Measurements from ENCODE around the gene MRPS27.
A peak's percentile ranks its signal among the peaks of the same experiment; 100 is the strongest.

MRPS27 gene

GRCh38 chr5:72256536-72256935, 63.5 kb downstream of the MRPS27 start:
- no peak for DNase-seq (ENCODE audit: low spot score)

- DNase-seq (ENCODE audit: low spot score): no peak
Measured at GRCh38 chr5:72255670-72256069, 64.4 kb downstream of the MRPS27 start.

GRCh38 chr5:72255237-72255636, 64.8 kb downstream of the MRPS27 start:
- no peak for DNase-seq (ENCODE audit: low spot score)

GRCh38 chr5:72252574-72253155, 67.4 kb downstream of the MRPS27 start:
- no peak for DNase-seq (ENCODE audit: low spot score)

- no peak for DNase-seq (ENCODE audit: low spot score)
Measured at GRCh38 chr5:72252008-72252407, 68.0 kb downstream of the MRPS27 start.

GRCh38 chr5:72251386-72251785, 68.7 kb downstream of the MRPS27 start:
- no peak for DNase-seq (ENCODE audit: low spot score)

GRCh38 chr5:72248410-72248981, 71.5 kb downstream of the MRPS27 start:
- DNase-seq (ENCODE audit: low spot score): no peak

- DNase-seq (ENCODE audit: low spot score): no peak
Measured at GRCh38 chr5:72246954-72247442, 73.0 kb downstream of the MRPS27 start.

GRCh38 chr5:72245951-72246532, 74.0 kb downstream of the MRPS27 start:
- peak; percentile 37 for DNase-seq (ENCODE audit: low spot score)

- no peak for DNase-seq (ENCODE audit: low spot score)
Measured at GRCh38 chr5:72245546-72245945, 74.5 kb downstream of the MRPS27 start.

- peak; percentile 75 for DNase-seq (ENCODE audit: low spot score)
Measured at GRCh38 chr5:72244862-72245371, 75.1 kb downstream of the MRPS27 start.

- no peak for DNase-seq (ENCODE audit: low spot score)
Measured at GRCh38 chr5:72243706-72244105, 76.3 kb downstream of the MRPS27 start.

- DNase-seq (ENCODE audit: low spot score): no peak
Measured at GRCh38 chr5:72242796-72243475, 77.1 kb downstream of the MRPS27 start.

- no peak for DNase-seq (ENCODE audit: low spot score)
Measured at GRCh38 chr5:72241346-72242003, 78.6 kb downstream of the MRPS27 start.

GRCh38 chr5:72238712-72239445, 81.2 kb downstream of the MRPS27 start:
- no peak for DNase-seq (ENCODE audit: low spot score)

- no peak for DNase-seq (ENCODE audit: low spot score)
Measured at GRCh38 chr5:72237879-72238278, 82.2 kb downstream of the MRPS27 start.

- peak; percentile 62 for DNase-seq (ENCODE audit: low spot score)
Measured at GRCh38 chr5:72237415-72237814, 82.6 kb downstream of the MRPS27 start.

- DNase-seq (ENCODE audit: low spot score): no peak
Measured at GRCh38 chr5:72235725-72236124, 84.3 kb downstream of the MRPS27 start.

- no peak for DNase-seq (ENCODE audit: low spot score)
Measured at GRCh38 chr5:72234868-72235267, 85.2 kb downstream of the MRPS27 start.

GRCh38 chr5:72234265-72234700, 85.8 kb downstream of the MRPS27 start:
- DNase-seq (ENCODE audit: low spot score): peak; percentile 82

- DNase-seq (ENCODE audit: low spot score): no peak
Measured at GRCh38 chr5:72233835-72234234, 86.2 kb downstream of the MRPS27 start.

- DNase-seq (ENCODE audit: low spot score): peak; percentile 41
Measured at GRCh38 chr5:72232838-72233237, 87.2 kb downstream of the MRPS27 start.
